Stimulated activated naive CD4-positive, alpha-beta T cell (primary cell): ENCODE measurements around the gene PYHIN1.
"Not testable (repeated sequence)": the region's sequence is repeated elsewhere in the genome, so short reads cannot be mapped to it uniquely, and the experiment has no call there.

Experiments used
- DNase-seq, 6 experiments: peaks; one replicate each; lab custom pipeline; 2025; lab: John Stamatoyannopoulos, UW

PYHIN1 gene

GRCh38 chr1:158979229-158979628, 47.9 kb downstream of the PYHIN1 start:
- DNase-seq: no peak

- DNase-seq: no peak
Observed at GRCh38 chr1:158983235-158983634, 51.9 kb downstream of the PYHIN1 start.

- DNase-seq: no peak
Observed at GRCh38 chr1:158984386-158984785, 53.0 kb downstream of the PYHIN1 start.

- DNase-seq: no peak
Observed at GRCh38 chr1:158989424-158989823, 58.1 kb downstream of the PYHIN1 start.

GRCh38 chr1:158992787-158993312, 61.5 kb downstream of the PYHIN1 start:
- DNase-seq: no peak

GRCh38 chr1:158996998-158997397, 65.6 kb downstream of the PYHIN1 start:
- DNase-seq: no peak

- DNase-seq: no peak
Observed at GRCh38 chr1:158998037-158998780, 66.9 kb downstream of the PYHIN1 start.

GRCh38 chr1:158998781-158999161, 67.4 kb downstream of the PYHIN1 start:
- DNase-seq: peak in 4 of 6 experiments; percentile 5 to 77 (median 46)

GRCh38 chr1:158999316-159000069, 68.1 kb downstream of the PYHIN1 start:
- DNase-seq: no peak

GRCh38 chr1:159000070-159000409, 68.7 kb downstream of the PYHIN1 start:
- no peak for DNase-seq

GRCh38 chr1:159000625-159001024, 69.3 kb downstream of the PYHIN1 start:
- no peak for DNase-seq

GRCh38 chr1:159005161-159005560, 73.8 kb downstream of the PYHIN1 start:
- DNase-seq: no peak

GRCh38 chr1:159005676-159006075, 74.3 kb downstream of the PYHIN1 start:
- DNase-seq: no peak

GRCh38 chr1:159006210-159006807, 75.0 kb downstream of the PYHIN1 start:
- DNase-seq: not testable (repeated sequence)

GRCh38 chr1:159007726-159008125, 76.4 kb downstream of the PYHIN1 start:
- no peak for DNase-seq

GRCh38 chr1:159008744-159009188, 77.4 kb downstream of the PYHIN1 start:
- peak in 4 of 6 experiments; percentile 13 to 45 (median 38) for DNase-seq

GRCh38 chr1:159009287-159009686, 77.9 kb downstream of the PYHIN1 start:
- DNase-seq: no peak

GRCh38 chr1:159009704-159010361, 78.5 kb downstream of the PYHIN1 start, which contains the start of gene IFI16:
IFI16 (plus strand) TSS chr1:159009907; CDS start chr1:159014681, 4,774 bp downstream.
- DNase-seq: peak in 5 of 6 experiments; percentile 1 to 77 (median 66)

GRCh38 chr1:159010391-159010790, 79.0 kb downstream of the PYHIN1 start:
- DNase-seq: peak in 1 of 6 experiments; percentile 7

- DNase-seq: peak in 1 of 6 experiments; percentile 15
Observed at GRCh38 chr1:159011001-159011400, 79.6 kb downstream of the PYHIN1 start.

- no peak for DNase-seq
Observed at GRCh38 chr1:159011751-159012150, 80.4 kb downstream of the PYHIN1 start.

GRCh38 chr1:159012495-159012894, 81.1 kb downstream of the PYHIN1 start:
- DNase-seq: peak in 5 of 6 experiments; percentile 2 to 49 (median 38)
